HG03442 (cell line): ENCODE results near the gene LMTK2.

Source experiments
- ATAC-seq: cut with Tn5 transposase; IDR thresholded peaks from one replicate; pipeline ENCODE4 v1.9.1; 2021; ENCODE audit warnings: mild to moderate bottlenecking, moderate library complexity; ENCODE audit not compliant: unreplicated experiment

LMTK2 gene

GRCh38 chr7:98106647-98107312 is at the start of gene LMTK2:
Gene LMTK2 (plus strand): TSS chr7:98106862. CDS start chr7:98107178, 316 bp downstream.
- peak; percentile 99 for ATAC-seq

GRCh38 chr7:98057157-98057556 is 49.5 kb upstream of the LMTK2 start:
- no peak for ATAC-seq

- no peak for ATAC-seq
These were observed 48.5 kb upstream of the LMTK2 start for GRCh38 chr7:98058186-98058585.

GRCh38 chr7:98064233-98064632 is 42.4 kb upstream of the LMTK2 start:
- ATAC-seq: no peak

GRCh38 chr7:98066208-98066607 is 40.5 kb upstream of the LMTK2 start:
- no peak for ATAC-seq

- ATAC-seq: no peak
These were observed 39.6 kb upstream of the LMTK2 start for GRCh38 chr7:98066934-98067507.

- no peak for ATAC-seq
These were observed 33.6 kb upstream of the LMTK2 start for GRCh38 chr7:98073047-98073446.

GRCh38 chr7:98075801-98076200 is 30.9 kb upstream of the LMTK2 start:
- ATAC-seq: no peak

- no peak for ATAC-seq
These were observed 28.9 kb upstream of the LMTK2 start for GRCh38 chr7:98077762-98078161.

- ATAC-seq: no peak
These were observed 28.3 kb upstream of the LMTK2 start for GRCh38 chr7:98078197-98078870.

- no peak for ATAC-seq
These were observed 26.6 kb upstream of the LMTK2 start for GRCh38 chr7:98079891-98080648.

GRCh38 chr7:98081319-98081718 is 25.3 kb upstream of the LMTK2 start:
- ATAC-seq: no peak

- ATAC-seq: no peak
These were observed 22.0 kb upstream of the LMTK2 start for GRCh38 chr7:98084631-98085030.

- no peak for ATAC-seq
These were observed 21.0 kb upstream of the LMTK2 start for GRCh38 chr7:98085674-98086073.

GRCh38 chr7:98086281-98086718 is 20.4 kb upstream of the LMTK2 start:
- ATAC-seq: no peak

GRCh38 chr7:98088109-98088508 is 18.6 kb upstream of the LMTK2 start:
- no peak for ATAC-seq

GRCh38 chr7:98090116-98090515 is 16.5 kb upstream of the LMTK2 start:
- no peak for ATAC-seq

- no peak for ATAC-seq
These were observed 15.6 kb upstream of the LMTK2 start for GRCh38 chr7:98091061-98091460.

- ATAC-seq: no peak
These were observed 15.1 kb upstream of the LMTK2 start for GRCh38 chr7:98091523-98091922.

- ATAC-seq: no peak
These were observed 9.5 kb upstream of the LMTK2 start for GRCh38 chr7:98097042-98097645.

- ATAC-seq: no peak
These were observed 6.6 kb upstream of the LMTK2 start for GRCh38 chr7:98100088-98100487.
